Spleen (tissue), 7 donors: ENCODE data around the gene DBNDD1.

Source experiments
- CTCF ChIP-seq, 11 experiments: fragments of 200-600 bp in 7 of 11; fragments of 450-650 bp in 4 of 11; sonication (generic) in 4 of 11; IDR thresholded peaks in 8 of 11; conservative IDR thresholded peaks in 3 of 11; 1 replicate in 7 of 11; 2 replicates in 4 of 11; pipeline versions ENCODE4 v1.4.0 to v1.8.0; 2016 to 2021; ENCODE audit warnings: antibody characterized with exemption in 11 of 11, inconsistent platforms in 4 of 11, mild to moderate bottlenecking in 1 of 11
- POLR2A ChIP-seq, 3 donors: fragments of 450-650 bp; IDR thresholded peaks; one replicate each; pipeline ENCODE4 v1.5.1; 2017; ENCODE audit warnings: antibody characterized with exemption in 3 of 3, mild to moderate bottlenecking in 1 of 3
- donor health status: DM: no; HTN: no; CAD: no; lungs with moderate emphysema.
- donor health status: DM: no; HTN: no; CAD: no.
- donor health status: DM: no; HTN: no; CAD: no.

- TF ChIP-seq CTCF (IDR thresholded peaks at IDR 0.05 in 8 of 11, conservative IDR thresholded peaks at IDR 0.05 in 3 of 11) (no peak), POLR2A (IDR thresholded peaks at IDR 0.05) (no peak)
Measured at GRCh38 chr16:89994389-89994720, 24.9 kb downstream of the DBNDD1 start.
